HEK293 (cell line): ENCODE measurements around the gene IDH3B.

Experiments
- GLIS2 ChIP-seq: fragments of 450-650 bp; formaldehyde crosslinking; IDR thresholded peaks from 2 replicates; pipeline ENCODE4 v1.5.1; 2016; ENCODE audit warnings: missing biosample characterization, missing genetic modification characterization
- KLF7 ChIP-seq: fragments of 450-650 bp; formaldehyde crosslinking; IDR thresholded peaks from 2 replicates; pipeline ENCODE4 v1.5.1; 2016; ENCODE audit warnings: missing biosample characterization, missing genetic modification characterization, borderline replicate concordance
- KLF8 ChIP-seq: fragments of 450-650 bp; formaldehyde crosslinking; IDR thresholded peaks from 2 replicates; pipeline ENCODE4 v1.5.1; 2016; ENCODE audit warnings: missing biosample characterization, missing genetic modification characterization
- KLF9 ChIP-seq: fragments of 450-650 bp; formaldehyde crosslinking; IDR thresholded peaks from 2 replicates; pipeline ENCODE4 v1.5.1; 2016; ENCODE audit warnings: missing biosample characterization, missing genetic modification characterization, low read depth
- SCRT2 ChIP-seq: fragments of 450-650 bp; formaldehyde crosslinking; IDR thresholded peaks from 2 replicates; pipeline ENCODE4 v1.5.1; 2016; ENCODE audit warnings: missing biosample characterization, missing genetic modification characterization
- SP7 ChIP-seq: fragments of 450-650 bp; formaldehyde crosslinking; IDR thresholded peaks from 2 replicates; pipeline ENCODE4 v1.5.1; 2016; ENCODE audit warnings: missing biosample characterization, missing genetic modification characterization
- ZBTB17 ChIP-seq: fragments of 450-650 bp; formaldehyde crosslinking; IDR thresholded peaks from 2 replicates; pipeline ENCODE4 v1.5.1; 2016; ENCODE audit warnings: missing biosample characterization, missing genetic modification characterization
- ZBTB48 ChIP-seq: fragments of 450-650 bp; formaldehyde crosslinking; IDR thresholded peaks from 2 replicates; pipeline ENCODE4 v1.5.1; 2016; ENCODE audit warnings: missing biosample characterization, missing genetic modification characterization
- ZBTB7A ChIP-seq: fragments of 450-650 bp; formaldehyde crosslinking; IDR thresholded peaks from 2 replicates; pipeline ENCODE4 v1.5.1; 2016; ENCODE audit warnings: low read depth, missing biosample characterization, missing genetic modification characterization
- ZEB2 ChIP-seq: fragments of 450-650 bp; formaldehyde crosslinking; IDR thresholded peaks from 2 replicates; pipeline ENCODE4 v1.5.1; 2016; ENCODE audit warnings: missing biosample characterization, missing genetic modification characterization
- ZNF16 ChIP-seq: fragments of 450-650 bp; formaldehyde crosslinking; IDR thresholded peaks from 2 replicates; pipeline ENCODE4 v1.5.1; 2016; ENCODE audit warnings: low read depth, missing biosample characterization, missing genetic modification characterization
- ZNF175 ChIP-seq: fragments of 450-650 bp; formaldehyde crosslinking; IDR thresholded peaks from 2 replicates; pipeline ENCODE4 v1.5.1; 2016; ENCODE audit warnings: missing biosample characterization, missing genetic modification characterization
- ZNF2 ChIP-seq: fragments of 450-650 bp; formaldehyde crosslinking; IDR thresholded peaks from 2 replicates; pipeline ENCODE4 v1.5.1; 2016; ENCODE audit warnings: missing biosample characterization, missing genetic modification characterization
- ZNF335 ChIP-seq: fragments of 450-650 bp; formaldehyde crosslinking; conservative IDR thresholded peaks from 2 replicates; pipeline ENCODE4 v1.5.1; 2016; ENCODE audit warnings: missing biosample characterization, missing genetic modification characterization
- ZNF341 ChIP-seq: fragments of 450-650 bp; formaldehyde crosslinking; IDR thresholded peaks from 2 replicates; pipeline ENCODE4; 2016; ENCODE audit warnings: low read depth, missing biosample characterization, missing genetic modification characterization
- ZNF426 ChIP-seq: fragments of 450-650 bp; formaldehyde crosslinking; IDR thresholded peaks from 2 replicates; pipeline ENCODE4 v1.5.1; 2017; ENCODE audit warnings: missing biosample characterization, missing genetic modification characterization, mild to moderate bottlenecking, inconsistent platforms, moderate library complexity
- ZNF473 ChIP-seq: fragments of 450-650 bp; formaldehyde crosslinking; IDR thresholded peaks from 2 replicates; pipeline ENCODE4 v1.5.1; 2017; ENCODE audit warnings: missing biosample characterization, missing genetic modification characterization
- ZNF561 ChIP-seq: fragments of 450-650 bp; IDR thresholded peaks from 2 replicates; pipeline ENCODE4 v1.5.1; 2018; ENCODE audit warnings: missing biosample characterization, missing genetic modification characterization, borderline replicate concordance
- ZNF664 ChIP-seq: fragments of 450-650 bp; formaldehyde crosslinking; IDR thresholded peaks from 2 replicates; pipeline ENCODE4 v1.5.1; 2016; ENCODE audit warnings: missing biosample characterization, missing genetic modification characterization
- ZNF785 ChIP-seq: fragments of 450-650 bp; formaldehyde crosslinking; IDR thresholded peaks from 2 replicates; pipeline ENCODE4 v1.5.1; 2016; ENCODE audit warnings: missing biosample characterization, missing genetic modification characterization
- ZSCAN23 ChIP-seq: fragments of 450-650 bp; formaldehyde crosslinking; IDR thresholded peaks from 2 replicates; pipeline ENCODE4 v1.5.1; 2016; ENCODE audit warnings: missing biosample characterization, missing genetic modification characterization
- TF ChIP-seq, protein P1 (sequence below): fragments of 450-650 bp; IDR thresholded peaks from 2 replicates; pipeline ENCODE4 v1.5.1; 2018; ENCODE audit warnings: missing biosample characterization, mild to moderate bottlenecking, missing genetic modification characterization
- TF ChIP-seq, protein P2 (sequence below): fragments of 450-650 bp; formaldehyde crosslinking; IDR thresholded peaks from 2 replicates; pipeline ENCODE4 v1.5.1; 2016; ENCODE audit warnings: missing biosample characterization, missing genetic modification characterization
- TF ChIP-seq, protein P3 (sequence below): fragments of 450-650 bp; formaldehyde crosslinking; IDR thresholded peaks from 2 replicates; pipeline ENCODE4 v1.5.1; 2016; ENCODE audit warnings: missing biosample characterization, missing genetic modification characterization
- TF ChIP-seq, protein P4 (sequence below): fragments of 450-650 bp; formaldehyde crosslinking; IDR thresholded peaks from 2 replicates; pipeline ENCODE4 v1.5.1; 2016; ENCODE audit warnings: missing biosample characterization, missing genetic modification characterization
- TF ChIP-seq, protein P5 (sequence below): fragments of 450-650 bp; formaldehyde crosslinking; IDR thresholded peaks from 2 replicates; pipeline ENCODE4 v1.5.1; 2016; ENCODE audit warnings: missing biosample characterization, missing genetic modification characterization
- TF ChIP-seq, protein P6 (sequence below): fragments of 450-650 bp; formaldehyde crosslinking; IDR thresholded peaks from 2 replicates; pipeline ENCODE4 v1.5.1; 2016; ENCODE audit warnings: missing biosample characterization, missing genetic modification characterization
- TF ChIP-seq, protein P7 (sequence below): fragments of 450-650 bp; formaldehyde crosslinking; IDR thresholded peaks from 2 replicates; pipeline ENCODE4 v1.5.1; 2016; ENCODE audit warnings: missing biosample characterization, missing genetic modification characterization

Gene IDH3B

DNA sequence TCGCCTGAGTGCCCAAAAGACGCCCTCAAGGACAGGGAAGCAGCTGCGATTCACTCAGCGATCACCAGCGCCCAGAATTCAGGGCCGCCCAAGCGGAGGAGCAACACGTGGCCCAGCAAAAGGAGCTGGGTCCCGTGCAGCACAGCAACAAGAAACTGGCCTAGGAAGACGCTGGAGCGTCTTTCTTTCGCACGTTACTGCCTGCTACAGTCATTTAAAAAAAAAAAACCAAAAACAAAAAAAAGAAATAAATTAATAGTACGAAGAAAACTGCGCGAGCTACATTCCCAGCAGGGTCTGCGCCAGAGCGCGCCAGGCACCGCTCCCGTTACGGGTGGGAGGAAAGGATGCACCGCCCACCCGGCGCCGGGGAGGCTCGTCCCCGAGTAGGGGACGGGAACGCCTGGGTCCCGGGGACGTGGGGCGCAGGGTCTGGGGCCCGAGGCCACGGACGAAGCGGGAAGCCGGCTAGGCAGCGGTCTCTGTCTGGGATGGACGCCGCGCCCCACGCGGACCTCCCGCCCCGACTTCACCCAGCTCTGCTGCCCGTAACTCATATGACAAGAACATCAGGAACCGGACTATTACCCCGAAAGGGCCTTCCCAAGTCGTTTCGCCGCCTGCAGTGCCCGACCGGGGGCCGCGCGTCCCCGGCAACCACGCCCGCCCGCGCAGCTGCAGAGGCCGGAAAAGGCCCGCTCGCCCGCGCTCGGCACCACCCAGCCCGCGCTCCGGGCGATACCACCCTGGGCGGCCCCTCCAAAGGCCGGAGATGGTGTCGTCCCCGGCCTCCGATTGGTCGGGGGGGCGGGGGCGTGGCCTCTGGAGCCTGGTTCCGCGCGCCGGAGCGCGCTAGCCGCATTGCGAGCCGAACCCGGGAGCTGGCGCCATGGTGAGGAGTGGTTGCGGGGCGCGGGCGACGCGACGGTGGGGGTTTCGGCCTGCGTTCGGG lies 12.0 kb downstream of the IDH3B start, which contains the start of gene NOP56 (continued):
- TF ChIP-seq, protein P1, sequence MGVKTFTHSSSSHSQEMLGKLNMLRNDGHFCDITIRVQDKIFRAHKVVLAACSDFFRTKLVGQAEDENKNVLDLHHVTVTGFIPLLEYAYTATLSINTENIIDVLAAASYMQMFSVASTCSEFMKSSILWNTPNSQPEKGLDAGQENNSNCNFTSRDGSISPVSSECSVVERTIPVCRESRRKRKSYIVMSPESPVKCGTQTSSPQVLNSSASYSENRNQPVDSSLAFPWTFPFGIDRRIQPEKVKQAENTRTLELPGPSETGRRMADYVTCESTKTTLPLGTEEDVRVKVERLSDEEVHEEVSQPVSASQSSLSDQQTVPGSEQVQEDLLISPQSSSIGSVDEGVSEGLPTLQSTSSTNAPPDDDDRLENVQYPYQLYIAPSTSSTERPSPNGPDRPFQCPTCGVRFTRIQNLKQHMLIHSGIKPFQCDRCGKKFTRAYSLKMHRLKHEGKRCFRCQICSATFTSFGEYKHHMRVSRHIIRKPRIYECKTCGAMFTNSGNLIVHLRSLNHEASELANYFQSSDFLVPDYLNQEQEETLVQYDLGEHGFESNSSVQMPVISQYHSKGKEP (tag by site-specific recombination): peak; percentile 57
- TF ChIP-seq SP7 (tag by site-specific recombination) (peak; percentile 73), KLF8 (peak; percentile 90), ZSCAN23 (0 out of 2 replicates have a peak, but pooled peaks have one; percentile 38), ZNF341 (tag by site-specific recombination) (peak; percentile 47; the same call in 1 of the 2 replicates), SCRT2 (peak; percentile 99), ZNF785 (tag by site-specific recombination) (no peak), ZBTB7A (tag by site-specific recombination) (peak; percentile 90), ZNF2 (tag by site-specific recombination) (peak; percentile 87), GLIS2 (tag by site-specific recombination) (peak; percentile 95), KLF7 (tag by site-specific recombination) (peak; percentile 37; the same call in 1 of the 2 replicates), ZBTB17 (tag by site-specific recombination) (peak; percentile 90), ZNF561 (tag by site-specific recombination) (peak; percentile 97), ZNF426 (tag by site-specific recombination) (no peak), ZNF335 (peak; percentile 96), ZNF16 (tag by site-specific recombination) (peak; percentile 43; the same call in 1 of the 2 replicates), ZNF473 (tag by site-specific recombination) (no peak), KLF9 (tag by site-specific recombination) (peak; percentile 85), ZBTB48 (tag by site-specific recombination) (peak; percentile 62; the same call in 1 of the 2 replicates), ZNF175 (tag by site-specific recombination) (no peak), ZEB2 (peak; percentile 96), ZNF664 (tag by site-specific recombination) (peak; percentile 47; the same call in 1 of the 2 replicates)
- TF ChIP-seq, protein P2, sequence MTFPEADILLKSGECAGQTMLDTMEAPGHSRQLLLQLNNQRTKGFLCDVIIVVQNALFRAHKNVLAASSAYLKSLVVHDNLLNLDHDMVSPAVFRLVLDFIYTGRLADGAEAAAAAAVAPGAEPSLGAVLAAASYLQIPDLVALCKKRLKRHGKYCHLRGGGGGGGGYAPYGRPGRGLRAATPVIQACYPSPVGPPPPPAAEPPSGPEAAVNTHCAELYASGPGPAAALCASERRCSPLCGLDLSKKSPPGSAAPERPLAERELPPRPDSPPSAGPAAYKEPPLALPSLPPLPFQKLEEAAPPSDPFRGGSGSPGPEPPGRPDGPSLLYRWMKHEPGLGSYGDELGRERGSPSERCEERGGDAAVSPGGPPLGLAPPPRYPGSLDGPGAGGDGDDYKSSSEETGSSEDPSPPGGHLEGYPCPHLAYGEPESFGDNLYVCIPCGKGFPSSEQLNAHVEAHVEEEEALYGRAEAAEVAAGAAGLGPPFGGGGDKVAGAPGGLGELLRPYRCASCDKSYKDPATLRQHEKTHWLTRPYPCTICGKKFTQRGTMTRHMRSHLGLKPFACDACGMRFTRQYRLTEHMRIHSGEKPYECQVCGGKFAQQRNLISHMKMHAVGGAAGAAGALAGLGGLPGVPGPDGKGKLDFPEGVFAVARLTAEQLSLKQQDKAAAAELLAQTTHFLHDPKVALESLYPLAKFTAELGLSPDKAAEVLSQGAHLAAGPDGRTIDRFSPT (tag by site-specific recombination): peak; percentile 35; the same call in 1 of the 2 replicates
- TF ChIP-seq, protein P3, sequence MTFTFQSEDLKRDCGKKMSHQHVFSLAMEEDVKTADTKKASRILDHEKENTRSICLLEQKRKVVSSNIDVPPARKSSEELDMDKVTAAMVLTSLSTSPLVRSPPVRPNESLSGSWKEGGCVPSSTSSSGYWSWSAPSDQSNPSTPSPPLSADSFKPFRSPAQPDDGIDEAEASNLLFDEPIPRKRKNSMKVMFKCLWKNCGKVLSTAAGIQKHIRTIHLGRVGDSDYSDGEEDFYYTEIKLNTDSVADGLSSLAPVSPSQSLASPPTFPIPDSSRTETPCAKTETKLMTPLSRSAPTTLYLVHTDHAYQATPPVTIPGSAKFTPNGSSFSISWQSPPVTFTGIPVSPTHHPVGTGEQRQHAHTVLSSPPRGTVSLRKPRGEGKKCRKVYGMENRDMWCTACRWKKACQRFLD (tag by site-specific recombination): no peak
- TF ChIP-seq, protein P4, sequence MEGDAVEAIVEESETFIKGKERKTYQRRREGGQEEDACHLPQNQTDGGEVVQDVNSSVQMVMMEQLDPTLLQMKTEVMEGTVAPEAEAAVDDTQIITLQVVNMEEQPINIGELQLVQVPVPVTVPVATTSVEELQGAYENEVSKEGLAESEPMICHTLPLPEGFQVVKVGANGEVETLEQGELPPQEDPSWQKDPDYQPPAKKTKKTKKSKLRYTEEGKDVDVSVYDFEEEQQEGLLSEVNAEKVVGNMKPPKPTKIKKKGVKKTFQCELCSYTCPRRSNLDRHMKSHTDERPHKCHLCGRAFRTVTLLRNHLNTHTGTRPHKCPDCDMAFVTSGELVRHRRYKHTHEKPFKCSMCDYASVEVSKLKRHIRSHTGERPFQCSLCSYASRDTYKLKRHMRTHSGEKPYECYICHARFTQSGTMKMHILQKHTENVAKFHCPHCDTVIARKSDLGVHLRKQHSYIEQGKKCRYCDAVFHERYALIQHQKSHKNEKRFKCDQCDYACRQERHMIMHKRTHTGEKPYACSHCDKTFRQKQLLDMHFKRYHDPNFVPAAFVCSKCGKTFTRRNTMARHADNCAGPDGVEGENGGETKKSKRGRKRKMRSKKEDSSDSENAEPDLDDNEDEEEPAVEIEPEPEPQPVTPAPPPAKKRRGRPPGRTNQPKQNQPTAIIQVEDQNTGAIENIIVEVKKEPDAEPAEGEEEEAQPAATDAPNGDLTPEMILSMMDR: peak; percentile 25; the same call in 1 of the 2 replicates
- TF ChIP-seq, protein P5, sequence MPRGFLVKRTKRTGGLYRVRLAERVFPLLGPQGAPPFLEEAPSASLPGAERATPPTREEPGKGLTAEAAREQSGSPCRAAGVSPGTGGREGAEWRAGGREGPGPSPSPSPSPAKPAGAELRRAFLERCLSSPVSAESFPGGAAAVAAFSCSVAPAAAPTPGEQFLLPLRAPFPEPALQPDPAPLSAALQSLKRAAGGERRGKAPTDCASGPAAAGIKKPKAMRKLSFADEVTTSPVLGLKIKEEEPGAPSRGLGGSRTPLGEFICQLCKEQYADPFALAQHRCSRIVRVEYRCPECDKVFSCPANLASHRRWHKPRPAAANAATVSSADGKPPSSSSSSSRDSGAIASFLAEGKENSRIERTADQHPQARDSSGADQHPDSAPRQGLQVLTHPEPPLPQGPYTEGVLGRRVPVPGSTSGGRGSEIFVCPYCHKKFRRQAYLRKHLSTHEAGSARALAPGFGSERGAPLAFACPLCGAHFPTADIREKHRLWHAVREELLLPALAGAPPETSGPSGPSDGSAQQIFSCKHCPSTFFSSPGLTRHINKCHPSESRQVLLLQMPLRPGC (tag by site-specific recombination): peak; percentile 46; the same call in 1 of the 2 replicates
- TF ChIP-seq, protein P6, sequence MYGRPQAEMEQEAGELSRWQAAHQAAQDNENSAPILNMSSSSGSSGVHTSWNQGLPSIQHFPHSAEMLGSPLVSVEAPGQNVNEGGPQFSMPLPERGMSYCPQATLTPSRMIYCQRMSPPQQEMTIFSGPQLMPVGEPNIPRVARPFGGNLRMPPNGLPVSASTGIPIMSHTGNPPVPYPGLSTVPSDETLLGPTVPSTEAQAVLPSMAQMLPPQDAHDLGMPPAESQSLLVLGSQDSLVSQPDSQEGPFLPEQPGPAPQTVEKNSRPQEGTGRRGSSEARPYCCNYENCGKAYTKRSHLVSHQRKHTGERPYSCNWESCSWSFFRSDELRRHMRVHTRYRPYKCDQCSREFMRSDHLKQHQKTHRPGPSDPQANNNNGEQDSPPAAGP: peak; percentile 71
- TF ChIP-seq, protein P7, sequence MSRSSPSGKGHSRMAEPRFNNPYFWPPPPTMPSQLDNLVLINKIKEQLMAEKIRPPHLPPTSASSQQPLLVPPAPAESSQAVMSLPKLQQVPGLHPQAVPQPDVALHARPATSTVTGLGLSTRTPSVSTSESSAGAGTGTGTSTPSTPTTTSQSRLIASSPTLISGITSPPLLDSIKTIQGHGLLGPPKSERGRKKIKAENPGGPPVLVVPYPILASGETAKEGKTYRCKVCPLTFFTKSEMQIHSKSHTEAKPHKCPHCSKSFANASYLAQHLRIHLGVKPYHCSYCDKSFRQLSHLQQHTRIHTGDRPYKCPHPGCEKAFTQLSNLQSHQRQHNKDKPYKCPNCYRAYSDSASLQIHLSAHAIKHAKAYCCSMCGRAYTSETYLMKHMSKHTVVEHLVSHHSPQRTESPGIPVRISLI (tag by site-specific recombination): peak; percentile 81; the same call in 1 of the 2 replicates
